BE2C (cell line): ENCODE data around the gene RNF152.
"Not testable (repeated sequence)": the region's sequence is repeated elsewhere in the genome, so short reads cannot be mapped to it uniquely, and the experiment has no call there.

ENCODE experiments used
- DNase-seq: peaks from one replicate; pipeline ENCODE4 v3.0.0-alpha.2; 2020
- H3K27me3 ChIP-seq: fragments of 250-450 bp; sonication (Bioruptor Pico); 2 replicates; pipeline ENCODE4 v1.5.1; 2020; ENCODE audit warnings: mild to moderate bottlenecking
- H3K36me3 ChIP-seq: fragments of 250-450 bp; sonication (Bioruptor Pico); 2 replicates; pipeline ENCODE4 v1.5.1; 2020; ENCODE audit warnings: mild to moderate bottlenecking
- H3K4me1 ChIP-seq: fragments of 250-450 bp; sonication (Bioruptor Pico); 2 replicates; pipeline ENCODE4 v1.5.1; 2020
- H3K4me3 ChIP-seq: 2 replicates; pipeline ENCODE4 v1.5.1; 2011; ENCODE audit warnings: low read depth, low read length
- H3K9me3 ChIP-seq: fragments of 250-450 bp; sonication (Bioruptor Pico); 2 replicates; pipeline ENCODE4 v1.5.1; 2020
- TF ChIP-seq, protein P1 (sequence below): IDR thresholded peaks from 2 replicates; pipeline ENCODE4 v1.5.1; 2012; ENCODE audit warnings: mild to moderate bottlenecking, low read depth, low read length

Gene RNF152

DNA sequence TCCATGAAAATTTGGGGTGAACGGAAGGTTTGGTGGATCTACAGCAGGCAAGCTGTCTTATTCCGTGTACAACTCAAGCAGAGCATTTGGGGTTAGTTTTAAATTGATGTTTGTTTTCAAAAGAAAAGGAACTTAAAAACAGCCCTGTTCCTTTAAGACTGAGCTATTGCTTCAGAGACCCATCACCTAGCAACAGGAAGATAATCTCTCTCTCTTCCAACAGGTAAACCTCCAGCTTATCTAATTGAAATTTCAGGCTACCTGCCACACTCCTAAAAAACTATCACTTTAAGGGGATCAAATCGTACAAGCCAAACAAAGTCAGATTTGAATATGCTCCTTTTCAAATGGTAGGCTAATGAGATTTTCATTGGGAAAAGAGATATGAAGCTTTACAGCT is 101.8 kb downstream of the RNF152 start:
- TF ChIP-seq, protein P1, sequence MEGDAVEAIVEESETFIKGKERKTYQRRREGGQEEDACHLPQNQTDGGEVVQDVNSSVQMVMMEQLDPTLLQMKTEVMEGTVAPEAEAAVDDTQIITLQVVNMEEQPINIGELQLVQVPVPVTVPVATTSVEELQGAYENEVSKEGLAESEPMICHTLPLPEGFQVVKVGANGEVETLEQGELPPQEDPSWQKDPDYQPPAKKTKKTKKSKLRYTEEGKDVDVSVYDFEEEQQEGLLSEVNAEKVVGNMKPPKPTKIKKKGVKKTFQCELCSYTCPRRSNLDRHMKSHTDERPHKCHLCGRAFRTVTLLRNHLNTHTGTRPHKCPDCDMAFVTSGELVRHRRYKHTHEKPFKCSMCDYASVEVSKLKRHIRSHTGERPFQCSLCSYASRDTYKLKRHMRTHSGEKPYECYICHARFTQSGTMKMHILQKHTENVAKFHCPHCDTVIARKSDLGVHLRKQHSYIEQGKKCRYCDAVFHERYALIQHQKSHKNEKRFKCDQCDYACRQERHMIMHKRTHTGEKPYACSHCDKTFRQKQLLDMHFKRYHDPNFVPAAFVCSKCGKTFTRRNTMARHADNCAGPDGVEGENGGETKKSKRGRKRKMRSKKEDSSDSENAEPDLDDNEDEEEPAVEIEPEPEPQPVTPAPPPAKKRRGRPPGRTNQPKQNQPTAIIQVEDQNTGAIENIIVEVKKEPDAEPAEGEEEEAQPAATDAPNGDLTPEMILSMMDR = no peak
- H3K4me3 ChIP-seq = no peak overlapping the region
- H3K4me1 ChIP-seq = no peaks in the 10 kb centered on the region
- DNase-seq = no peak
- no peaks in the 10 kb centered on the region for H3K9me3 ChIP-seq
- H3K36me3 ChIP-seq = no peaks in the 10 kb centered on the region
- no peaks in the 10 kb centered on the region for H3K27me3 ChIP-seq

DNA sequence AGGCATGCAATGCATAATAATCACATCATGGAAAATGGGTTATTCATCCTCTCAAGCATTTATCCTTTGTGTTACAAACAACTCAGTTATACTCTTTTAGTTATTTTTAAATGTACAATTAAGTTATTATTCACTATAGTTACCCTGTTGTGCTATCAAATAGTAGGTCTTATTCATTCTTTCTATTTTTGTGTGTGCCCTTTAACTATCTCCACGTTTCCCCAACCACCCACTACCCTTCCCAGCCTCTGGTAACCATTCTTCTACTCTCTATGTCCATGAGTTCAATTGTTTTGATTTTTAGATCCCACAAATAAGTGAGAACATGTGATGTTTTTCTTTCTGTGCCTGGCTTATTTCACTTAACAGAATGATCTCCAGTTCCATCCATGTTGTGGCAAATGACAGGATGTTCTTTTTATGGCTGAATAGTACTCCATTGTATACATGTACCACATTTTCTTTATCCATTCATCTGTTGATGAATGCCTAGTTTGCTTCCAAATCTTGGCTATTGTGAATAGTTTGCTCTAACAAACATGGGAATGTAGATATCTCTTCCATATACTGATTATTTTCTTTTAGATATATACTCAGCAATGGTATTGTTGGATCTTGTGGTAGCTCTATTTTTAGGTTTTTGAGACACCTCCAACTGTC is 105.7 kb downstream of the RNF152 start:
- not testable (repeated sequence) for DNase-seq, H3K27me3 ChIP-seq, H3K4me1 ChIP-seq, H3K4me3 ChIP-seq, H3K36me3 ChIP-seq, H3K9me3 ChIP-seq

DNA sequence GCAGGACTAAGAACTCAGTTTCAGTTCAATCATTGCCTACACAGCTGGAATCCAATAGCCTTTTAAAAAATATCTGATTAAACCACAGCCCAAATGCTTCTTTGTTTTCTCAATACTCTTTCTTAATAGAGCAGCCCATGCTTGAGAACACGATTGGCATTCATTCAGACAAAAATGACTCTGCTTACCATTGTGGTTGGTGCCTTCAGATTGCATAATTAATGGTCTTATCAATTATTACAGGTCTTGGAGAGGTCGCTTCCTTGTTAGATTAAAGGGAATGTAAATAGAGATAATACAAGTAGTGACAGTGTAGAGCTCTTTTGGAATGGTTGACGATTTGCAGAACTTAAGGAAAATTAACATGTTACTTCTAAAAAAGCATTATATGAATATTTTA is 107.2 kb downstream of the RNF152 start:
- TF ChIP-seq, protein P1 = no peak
- Histone ChIP-seq H3K27me3 (no peaks in the 10 kb centered on the region), H3K4me3 (no peak overlapping the region), H3K9me3 (no peaks in the 10 kb centered on the region), H3K4me1 (no peaks in the 10 kb centered on the region), H3K36me3 (no peaks in the 10 kb centered on the region)
- no peak for DNase-seq

DNA sequence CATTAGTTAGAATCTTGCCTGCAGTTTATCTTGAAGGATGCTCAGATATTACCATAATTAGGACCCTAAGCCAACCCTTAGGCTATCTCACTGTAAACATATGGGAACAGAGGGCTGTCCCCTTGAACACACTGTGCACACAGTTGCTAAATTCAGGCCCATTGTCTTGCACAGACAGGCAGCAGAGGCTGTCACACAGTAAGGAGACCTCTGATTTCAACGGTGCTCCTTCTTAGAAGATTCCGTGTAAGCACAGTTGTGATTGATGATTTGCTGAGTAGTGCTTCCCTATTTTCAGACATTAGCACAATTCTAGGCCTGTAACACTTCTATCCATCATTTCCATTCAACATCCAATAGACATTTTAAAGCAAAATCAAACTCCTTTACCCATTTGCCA is 108.0 kb downstream of the RNF152 start:
- H3K27me3 ChIP-seq = no peaks in the 10 kb centered on the region
- no peaks in the 10 kb centered on the region for H3K4me1 ChIP-seq
- no peak overlapping the region for H3K4me3 ChIP-seq
- no peaks in the 10 kb centered on the region for H3K36me3 ChIP-seq
- TF ChIP-seq, protein P1 = no peak
- no peak for DNase-seq
- no peaks in the 10 kb centered on the region for H3K9me3 ChIP-seq

DNA sequence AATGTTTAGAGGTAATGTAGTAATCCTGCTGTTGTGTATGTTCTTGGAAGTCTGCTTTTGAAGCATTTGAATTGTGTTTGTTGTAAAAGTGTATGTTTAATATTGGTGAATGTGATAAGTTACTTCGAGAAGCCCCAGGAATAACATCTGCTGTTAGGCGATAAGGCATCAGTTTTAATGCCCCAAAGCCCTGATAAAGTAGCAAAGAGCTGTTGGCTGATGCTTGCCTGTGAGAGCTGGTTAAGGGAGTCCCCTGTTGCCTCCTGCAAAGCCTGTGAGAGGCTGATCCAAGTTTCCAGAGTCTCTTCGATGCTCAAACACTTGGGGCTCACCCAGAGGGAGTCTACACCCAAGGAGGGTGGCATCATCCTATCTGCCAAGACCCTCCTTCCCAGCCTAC is 110.3 kb downstream of the RNF152 start:
- DNase-seq = no peak
- TF ChIP-seq, protein P1 = no peak

DNA sequence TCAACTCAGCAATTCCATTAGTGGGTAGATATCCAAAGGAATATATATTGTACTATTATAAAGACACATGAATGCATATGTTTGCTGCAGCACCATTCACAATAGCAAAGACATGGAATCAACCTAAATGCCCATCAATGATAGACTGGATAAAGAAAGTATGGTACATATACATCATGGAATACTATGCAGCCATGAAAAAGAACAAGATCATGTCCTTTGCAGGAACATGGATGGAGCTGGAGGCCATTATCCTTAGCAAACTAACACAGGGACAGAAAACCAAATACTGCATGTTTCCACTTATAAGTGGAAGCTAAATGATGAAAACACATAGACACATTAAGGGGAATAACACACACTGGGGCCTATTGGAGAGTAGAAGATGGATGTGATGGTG is 116.6 kb downstream of the RNF152 start:
- H3K9me3 ChIP-seq, H3K27me3 ChIP-seq, H3K4me1 ChIP-seq, H3K4me3 ChIP-seq, H3K36me3 ChIP-seq, DNase-seq: not testable (repeated sequence)

More for the DNA sequence above, 110.3 kb downstream of the RNF152 start:
- no peaks in the 10 kb centered on the region for H3K27me3 ChIP-seq
- H3K36me3 ChIP-seq = no peaks in the 10 kb centered on the region
- no peak overlapping the region for H3K4me3 ChIP-seq
- no peaks in the 10 kb centered on the region for H3K4me1 ChIP-seq
- no peaks in the 10 kb centered on the region for H3K9me3 ChIP-seq

DNA sequence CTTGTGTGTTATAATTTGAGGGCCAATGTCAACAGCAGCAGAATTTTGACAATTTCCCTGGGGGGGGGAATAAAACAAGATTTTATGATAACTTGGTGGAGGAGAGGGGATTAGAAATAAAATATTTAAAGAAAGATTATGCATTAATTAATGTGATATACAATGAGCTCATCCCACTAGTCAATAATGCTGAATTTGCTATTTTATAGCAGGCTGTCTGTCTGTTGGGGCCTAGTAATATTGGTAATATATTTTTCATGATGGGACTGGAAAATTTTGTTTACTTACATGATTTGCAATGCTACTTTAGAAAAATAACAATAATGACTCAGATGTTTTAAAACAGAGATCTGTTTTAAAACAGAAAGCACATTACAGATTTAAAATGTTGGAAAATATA is 118.0 kb downstream of the RNF152 start:
- Histone ChIP-seq H3K4me1 (no peaks in the 10 kb centered on the region), H3K27me3 (no peaks in the 10 kb centered on the region), H3K36me3 (no peaks in the 10 kb centered on the region), H3K9me3 (no peaks in the 10 kb centered on the region), H3K4me3 (no peak overlapping the region)
- TF ChIP-seq, protein P1 = no peak
- no peak for DNase-seq
